Esophagus muscularis mucosa (tissue), 3 donors: ENCODE results near the gene VNN1.

Experiments used
- EP300 ChIP-seq: sonication (generic); formaldehyde crosslinking; IDR thresholded peaks from one replicate; pipeline ENCODE4 v1.6.1; 2017; ENCODE audit warnings: antibody characterized with exemption
- TF ChIP-seq, protein P1 (sequence below), 3 experiments: fragments of 200-600 bp in 2 of 3; fragments of 450-650 bp in 1 of 3; sonication (generic) in 2 of 3; IDR thresholded peaks; one replicate each; pipeline ENCODE4 v1.5.1; 2017 to 2019; ENCODE audit warnings: antibody characterized with exemption in 3 of 3, mild to moderate bottlenecking in 2 of 3, moderate library complexity in 1 of 3

GRCh38 chr6:132690678-132691077, 23.2 kb downstream of the VNN1 start:
- TF ChIP-seq, protein P1, sequence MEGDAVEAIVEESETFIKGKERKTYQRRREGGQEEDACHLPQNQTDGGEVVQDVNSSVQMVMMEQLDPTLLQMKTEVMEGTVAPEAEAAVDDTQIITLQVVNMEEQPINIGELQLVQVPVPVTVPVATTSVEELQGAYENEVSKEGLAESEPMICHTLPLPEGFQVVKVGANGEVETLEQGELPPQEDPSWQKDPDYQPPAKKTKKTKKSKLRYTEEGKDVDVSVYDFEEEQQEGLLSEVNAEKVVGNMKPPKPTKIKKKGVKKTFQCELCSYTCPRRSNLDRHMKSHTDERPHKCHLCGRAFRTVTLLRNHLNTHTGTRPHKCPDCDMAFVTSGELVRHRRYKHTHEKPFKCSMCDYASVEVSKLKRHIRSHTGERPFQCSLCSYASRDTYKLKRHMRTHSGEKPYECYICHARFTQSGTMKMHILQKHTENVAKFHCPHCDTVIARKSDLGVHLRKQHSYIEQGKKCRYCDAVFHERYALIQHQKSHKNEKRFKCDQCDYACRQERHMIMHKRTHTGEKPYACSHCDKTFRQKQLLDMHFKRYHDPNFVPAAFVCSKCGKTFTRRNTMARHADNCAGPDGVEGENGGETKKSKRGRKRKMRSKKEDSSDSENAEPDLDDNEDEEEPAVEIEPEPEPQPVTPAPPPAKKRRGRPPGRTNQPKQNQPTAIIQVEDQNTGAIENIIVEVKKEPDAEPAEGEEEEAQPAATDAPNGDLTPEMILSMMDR (IDR thresholded peaks at IDR 0.05): no peak
- no peak for TF ChIP-seq EP300
